KBM-7 (cell line): Measurements from ENCODE around the gene DOCK2.

Experiments used
- DNase-seq: peaks from one replicate; pipeline ENCODE4 v3.0.0-alpha.2; 2015
- in situ Hi-C: fragments of 300-500 bp; cut with MboI; formaldehyde crosslinking; loops from 2 replicates; pipeline ENCODE4 v1.14.3; 2020; ENCODE audit warnings: low sequenced_read_pairs, low pct_unique_long_range_greater_than_20kb, mixed read lengths

Gene DOCK2

DNA sequence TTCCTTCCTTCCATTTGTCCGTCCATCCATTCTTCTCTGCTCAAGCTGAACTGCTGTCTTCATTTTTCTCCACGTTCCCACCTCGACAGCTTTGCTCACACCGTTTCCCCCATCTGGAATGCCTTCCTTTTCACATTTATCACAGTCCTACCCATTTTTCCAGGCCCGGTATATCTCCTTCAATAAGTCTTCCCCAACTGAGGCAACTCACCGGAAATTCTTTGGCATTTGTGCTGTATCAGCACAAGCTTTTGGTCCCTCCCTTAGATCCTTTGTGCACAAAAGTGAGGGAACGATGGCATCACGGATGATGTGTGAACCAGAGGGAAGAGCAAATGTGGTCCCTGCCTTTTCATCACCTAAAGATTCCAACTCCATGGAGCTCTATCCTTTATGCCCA, 388.8 kb downstream of the DOCK2 start:
- in situ Hi-C loops: no loop called here
- DNase-seq: no peak

DNA sequence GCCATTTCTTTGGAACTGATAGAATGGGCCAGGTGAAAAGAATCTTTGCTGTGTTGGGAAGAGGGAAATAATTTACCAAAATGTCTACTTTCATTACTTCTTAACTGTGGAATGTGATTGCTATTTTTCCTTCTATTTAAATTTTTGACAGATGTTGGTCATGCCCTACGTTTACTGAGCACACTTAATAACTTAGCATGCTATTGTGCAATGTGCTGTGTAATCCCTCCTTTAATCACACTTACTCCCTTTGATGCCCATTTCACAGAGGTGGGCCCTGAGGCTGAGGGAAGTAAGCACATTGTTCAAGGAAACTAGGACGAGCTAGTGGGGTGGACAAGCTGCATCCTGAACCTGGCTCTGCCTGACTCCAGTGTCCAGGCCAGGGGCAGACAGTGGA, 391.0 kb downstream of the DOCK2 start:
- in situ Hi-C loops: no loop called here
- no peak for DNase-seq

DNA sequence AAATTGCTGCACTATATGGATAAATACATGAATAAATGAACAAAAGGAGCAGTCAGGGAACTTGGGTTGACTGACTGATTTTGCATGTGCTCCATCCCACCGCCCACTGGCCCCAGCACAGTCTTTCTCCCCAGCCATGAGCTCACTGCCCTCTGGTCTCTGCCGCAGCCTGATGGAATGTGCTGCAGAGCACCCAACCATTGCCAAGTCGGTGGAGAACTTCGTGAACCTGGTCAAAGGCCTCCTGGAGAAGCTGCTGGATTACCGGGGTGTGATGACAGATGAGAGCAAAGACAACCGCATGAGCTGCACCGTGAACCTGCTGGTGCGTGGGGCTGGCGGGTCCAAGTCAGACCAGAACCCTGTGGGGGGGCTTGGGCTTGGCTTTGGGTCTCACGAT, 397.2 kb downstream of the DOCK2 start:
- no peak for DNase-seq
- in situ Hi-C loops: no loop called here

DNA sequence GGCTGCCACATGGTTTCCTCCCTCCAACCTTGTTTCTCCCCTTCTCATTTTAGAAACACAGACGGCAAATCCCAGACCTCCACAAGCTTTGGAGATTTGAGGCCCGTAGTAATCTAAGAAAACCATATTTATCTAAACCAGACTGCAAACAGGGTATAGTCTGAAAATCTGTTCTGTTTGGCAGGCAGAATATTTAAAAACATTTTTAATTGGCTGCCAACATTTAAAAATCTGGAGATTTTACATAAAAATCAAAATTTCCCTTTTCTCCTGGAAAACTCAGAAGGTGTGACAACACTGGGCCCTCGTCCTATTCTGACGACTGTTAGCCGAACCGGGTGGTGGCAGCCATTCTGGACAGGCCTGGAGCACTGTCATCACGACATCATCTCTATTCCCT, 401.2 kb downstream of the DOCK2 start:
- in situ Hi-C loops: no loop called here
- DNase-seq: no peak

DNA sequence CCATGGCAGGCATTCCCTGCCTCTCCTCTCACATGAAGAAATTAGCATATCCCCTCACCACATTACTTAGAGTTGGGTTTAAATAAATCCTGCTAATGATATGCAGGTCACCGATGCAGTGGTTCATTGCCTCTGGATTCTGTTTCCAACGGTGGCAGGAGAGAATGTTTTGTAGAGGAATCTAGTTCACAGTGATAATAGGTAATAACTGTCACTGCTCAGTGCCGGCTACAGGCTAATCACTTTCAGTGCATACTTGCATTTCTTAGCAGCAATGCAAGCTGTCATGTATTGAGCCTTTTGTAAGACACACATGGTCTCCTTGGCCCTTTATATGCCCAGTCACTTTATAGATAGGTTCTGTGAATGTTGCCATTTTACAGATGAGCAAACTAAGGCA, 402.8 kb downstream of the DOCK2 start:
- in situ Hi-C loops: no loop called here
- DNase-seq: no peak

DNA sequence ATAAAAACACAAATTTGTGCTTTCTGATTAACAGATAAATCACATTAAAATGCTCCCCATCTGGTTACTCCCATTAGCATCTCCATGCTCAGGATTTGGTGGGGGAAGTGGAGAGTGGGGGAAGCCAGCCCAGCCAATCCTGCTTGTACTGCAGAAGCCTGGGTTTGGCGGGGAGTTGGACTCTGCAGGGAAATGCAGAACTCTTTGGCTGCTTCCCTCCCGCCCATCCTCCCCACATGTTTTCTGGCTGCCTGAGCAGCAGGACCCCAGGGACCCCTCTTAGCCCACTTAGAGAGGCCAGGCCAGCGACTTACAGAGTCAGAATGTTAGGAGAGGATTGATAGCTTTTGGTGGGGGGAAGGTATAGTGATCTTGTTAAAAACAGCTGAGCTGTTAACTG, 409.2 kb downstream of the DOCK2 start:
- in situ Hi-C loops: no loop called here
- DNase-seq: no peak

DNA sequence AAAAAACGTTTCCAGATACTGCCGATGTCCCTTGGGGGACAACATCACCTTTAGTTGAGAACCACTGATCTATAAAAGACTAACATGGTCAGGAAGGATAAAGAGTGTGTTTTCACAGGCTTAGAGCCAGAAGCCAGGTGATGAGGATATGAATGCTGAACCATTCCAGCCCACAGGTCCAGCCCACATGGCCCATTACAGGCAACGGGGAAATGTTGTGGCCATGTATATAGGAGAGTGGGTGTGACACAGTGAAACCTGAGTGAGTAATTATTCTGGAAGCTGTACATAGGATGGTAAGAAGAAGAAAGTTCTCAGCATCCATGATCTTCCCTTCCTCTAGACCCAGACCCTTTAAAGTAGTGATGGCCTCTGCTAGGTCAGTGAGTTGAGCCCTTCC, 412.6 kb downstream of the DOCK2 start:
- no peak for DNase-seq
- in situ Hi-C loops: no loop called here

DNA sequence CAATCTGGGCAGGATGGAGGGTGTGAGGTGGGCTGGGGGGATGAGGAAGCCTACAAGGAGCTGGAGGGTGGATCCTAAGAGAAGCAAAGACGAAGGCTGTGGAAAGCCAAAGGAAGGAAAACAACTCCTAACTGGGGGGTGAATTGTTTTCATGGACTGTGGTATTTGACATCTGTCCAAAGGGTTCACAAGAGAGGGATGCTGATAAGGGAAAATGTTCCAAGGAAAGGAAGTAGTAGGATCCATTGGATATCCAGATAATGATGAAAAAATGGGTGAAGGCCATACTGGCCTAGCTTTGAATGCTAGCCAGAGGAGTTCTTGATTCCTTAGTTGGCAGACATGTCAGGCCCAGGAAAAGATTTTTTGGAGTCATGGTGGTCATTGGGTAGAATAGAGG, 416.8 kb downstream of the DOCK2 start:
- in situ Hi-C loops: no loop called here

DNA sequence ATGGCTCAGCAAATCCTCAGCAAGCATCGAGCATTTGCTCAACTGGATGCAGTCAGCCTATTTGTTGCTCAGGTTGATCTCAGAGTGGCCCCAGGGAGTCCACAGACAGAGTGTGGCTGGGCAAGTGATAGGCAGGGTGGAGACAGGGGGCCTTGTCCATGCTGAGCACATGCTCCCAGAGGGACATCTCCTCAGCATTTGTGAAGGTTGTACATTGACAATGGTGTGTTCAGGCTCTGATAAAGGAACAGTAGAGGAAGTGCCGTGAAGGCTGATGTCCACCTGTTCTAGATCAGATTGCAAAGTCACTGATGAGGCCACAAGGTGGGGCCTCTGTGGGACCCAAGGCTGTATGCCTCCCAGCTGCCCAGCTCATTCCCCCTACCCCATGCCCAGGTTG, 418.5 kb downstream of the DOCK2 start:
- DNase-seq: no peak
- in situ Hi-C loops: no loop called here

More for the DNA sequence above, 416.8 kb downstream of the DOCK2 start:
- DNase-seq: no peak

DNA sequence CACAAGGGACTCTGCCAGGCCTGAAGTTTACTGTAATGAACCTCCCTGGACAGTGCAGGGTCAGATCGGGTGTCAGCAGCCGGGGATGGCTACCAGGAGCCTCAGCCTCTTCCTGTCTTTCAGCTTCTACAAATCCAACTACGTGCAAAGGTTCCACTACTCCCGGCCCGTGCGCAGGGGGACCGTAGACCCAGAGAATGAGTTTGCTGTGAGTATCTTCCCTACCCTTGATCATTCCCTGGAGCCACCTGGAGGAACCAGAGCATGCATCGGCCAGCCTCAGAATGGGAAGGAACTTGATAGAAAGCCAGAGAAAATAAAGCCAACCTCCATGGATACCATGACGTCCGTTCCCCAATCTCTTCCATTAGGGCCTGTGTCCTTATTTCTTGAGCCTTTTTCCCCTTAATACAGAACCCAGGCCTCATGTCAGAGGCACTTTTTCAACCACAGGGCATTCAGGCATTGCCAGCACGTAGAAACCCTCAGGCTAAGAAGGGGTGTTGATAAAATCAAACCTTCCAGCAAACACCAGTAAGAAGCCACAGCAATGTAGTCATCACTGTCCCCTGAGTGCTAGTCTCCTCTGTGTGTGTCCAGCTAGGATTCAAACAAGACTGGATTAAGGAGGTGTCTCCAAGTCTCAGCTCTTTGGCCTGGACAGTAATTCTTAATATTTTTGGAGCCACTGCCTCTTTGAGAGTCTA, 419.6 kb downstream of the DOCK2 start:
- DNase-seq: no peak
- in situ Hi-C loops: no loop called here

DNA sequence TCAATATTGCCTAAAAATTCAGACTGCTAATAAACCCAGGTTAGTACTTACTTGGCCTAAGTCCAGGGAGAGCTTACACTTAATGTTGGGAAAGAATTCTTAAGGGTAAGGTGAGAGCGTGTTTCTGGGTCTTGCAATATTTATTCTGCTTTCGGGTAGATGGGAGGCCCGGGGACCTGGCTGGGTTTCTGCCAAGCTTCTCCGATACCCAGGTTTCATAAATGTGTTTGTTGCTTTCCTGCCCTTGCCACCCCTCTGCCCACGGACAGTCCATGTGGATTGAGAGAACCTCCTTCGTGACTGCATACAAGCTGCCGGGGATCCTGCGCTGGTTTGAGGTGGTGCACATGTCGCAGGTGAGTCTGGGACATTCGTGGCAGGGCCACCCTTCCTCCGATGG, 420.2 kb downstream of the DOCK2 start:
- no peak for DNase-seq
- in situ Hi-C loops: no loop called here

DNA sequence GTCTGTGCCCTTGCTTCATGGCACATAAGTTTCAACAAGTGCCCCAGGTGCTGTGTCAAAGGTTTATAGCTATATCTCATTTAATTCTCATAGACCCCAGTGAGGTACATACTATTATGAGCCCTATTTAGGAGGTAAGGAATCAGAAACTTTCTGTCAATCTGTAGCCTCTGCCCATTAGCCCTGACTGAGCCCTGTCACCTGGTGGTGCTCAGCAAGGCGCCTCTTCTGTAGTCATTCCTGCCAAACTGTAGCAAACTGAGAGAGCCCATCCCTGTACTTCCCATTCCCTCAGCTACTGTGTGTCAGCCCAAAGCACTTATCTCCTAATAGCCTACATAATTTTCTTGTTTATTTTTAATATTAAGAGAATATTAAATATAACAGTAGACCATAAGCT, 422.1 kb downstream of the DOCK2 start:
- in situ Hi-C loops: no loop called here

DNA sequence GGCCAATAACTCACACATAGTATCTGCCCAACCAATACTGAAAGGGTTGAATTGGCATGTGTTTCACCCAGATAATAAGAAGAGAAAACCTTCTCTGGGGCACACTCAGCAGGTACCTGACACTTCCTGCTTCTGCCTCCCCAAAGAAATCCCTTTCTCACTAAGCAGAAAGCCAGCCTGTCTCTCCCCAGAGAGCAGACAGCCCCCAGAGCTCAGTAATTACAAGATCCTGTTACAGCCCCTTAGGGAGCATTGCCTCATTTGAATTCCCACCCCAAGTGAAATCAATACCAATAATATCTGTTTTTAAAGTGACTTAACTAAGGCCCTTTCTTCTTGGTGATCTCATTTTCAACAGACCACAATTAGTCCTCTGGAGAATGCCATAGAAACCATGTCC, 430.1 kb downstream of the DOCK2 start:
- no peak for DNase-seq
- in situ Hi-C loops: no loop called here

More for the DNA sequence above, 422.1 kb downstream of the DOCK2 start:
- no peak for DNase-seq

DNA sequence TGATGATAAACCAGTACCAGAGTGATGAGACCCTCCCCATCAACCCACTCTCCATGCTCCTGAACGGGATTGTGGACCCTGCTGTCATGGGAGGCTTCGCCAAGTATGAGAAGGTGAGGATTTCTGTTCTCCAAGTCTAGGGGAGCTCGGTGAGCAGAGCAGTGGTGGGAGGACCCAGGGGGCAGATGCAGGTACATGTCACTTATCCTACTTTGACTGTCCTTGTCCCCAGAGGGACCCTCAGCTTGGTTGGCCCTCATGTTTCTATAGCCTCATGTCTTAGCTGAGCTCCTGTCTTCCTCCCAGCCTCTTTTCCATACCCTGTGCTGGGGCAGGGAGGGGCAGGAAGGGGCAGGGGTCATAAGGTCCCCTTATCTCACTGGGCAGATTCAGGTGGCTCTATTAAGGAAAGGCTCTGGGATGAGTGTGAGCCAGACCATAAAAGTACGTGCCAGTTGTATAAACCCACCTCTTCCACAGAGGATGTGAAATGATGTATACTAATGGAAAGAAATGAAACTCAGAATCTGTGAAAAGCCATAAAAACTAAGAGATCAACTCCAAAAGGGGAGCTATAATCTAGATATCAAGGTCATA, 430.6 kb downstream of the DOCK2 start:
- DNase-seq: no peak
- in situ Hi-C loops: no loop called here

DNA sequence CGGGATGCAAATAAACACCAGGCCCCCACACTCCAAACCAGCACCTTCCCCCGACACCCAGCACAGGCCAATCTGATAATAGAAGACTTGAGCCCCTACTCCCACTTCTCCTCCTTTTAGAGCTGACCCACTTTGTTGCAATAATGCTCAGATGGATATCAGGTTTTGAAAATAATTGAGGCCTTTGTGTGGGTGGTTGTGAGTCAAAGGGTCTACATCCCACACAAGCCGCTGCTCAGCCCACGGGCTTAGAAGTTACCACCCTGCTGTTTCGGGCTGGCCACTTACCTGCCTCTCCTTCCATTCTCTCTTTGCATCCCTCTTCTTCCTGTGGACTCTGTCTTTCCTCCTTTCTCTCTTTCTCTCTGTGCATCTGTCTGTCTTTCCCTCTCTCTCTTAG, 432.4 kb downstream of the DOCK2 start:
- in situ Hi-C loops: no loop called here
- no peak for DNase-seq

DNA sequence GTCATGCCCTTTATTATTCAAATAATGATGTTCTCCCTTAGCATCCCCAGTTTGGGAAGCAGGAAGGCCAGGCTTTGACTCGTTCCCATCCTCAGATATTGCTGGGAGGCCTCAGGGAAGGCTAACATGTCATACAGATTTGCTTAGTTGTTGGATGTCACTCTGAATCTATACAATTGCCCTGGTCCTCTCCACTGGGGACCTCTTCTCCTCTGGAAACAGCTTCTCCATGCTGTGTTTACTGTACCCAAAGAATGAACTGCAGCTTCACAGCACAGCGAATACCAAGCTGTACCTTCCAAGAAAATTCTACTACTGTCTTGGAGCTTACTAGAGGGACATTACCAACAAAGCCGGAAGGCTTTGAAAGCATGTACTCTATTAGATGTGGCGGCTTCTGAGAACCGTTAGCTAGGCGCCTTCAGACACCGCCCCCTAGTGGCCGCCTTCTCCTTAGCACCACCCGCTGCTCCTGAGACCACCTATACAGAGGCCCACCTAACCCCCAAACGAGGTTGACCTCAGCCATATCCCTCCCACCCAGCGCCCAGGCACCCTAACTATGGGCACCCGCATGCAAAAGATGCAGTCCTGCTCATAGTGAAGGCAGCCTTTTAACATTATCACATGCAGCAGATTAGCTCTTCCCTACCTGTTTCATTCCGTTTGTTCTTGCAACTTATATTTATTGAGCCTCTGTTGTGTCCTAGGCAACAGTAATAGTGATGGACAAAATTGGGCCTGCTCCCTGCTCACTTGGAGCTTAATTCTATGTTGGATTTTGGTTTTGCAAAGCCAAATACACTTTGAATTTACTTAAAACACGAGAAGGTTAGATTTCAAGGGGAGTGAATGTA, 433.7 kb downstream of the DOCK2 start:
- in situ Hi-C loops: no loop called here
- DNase-seq: no peak

DNA sequence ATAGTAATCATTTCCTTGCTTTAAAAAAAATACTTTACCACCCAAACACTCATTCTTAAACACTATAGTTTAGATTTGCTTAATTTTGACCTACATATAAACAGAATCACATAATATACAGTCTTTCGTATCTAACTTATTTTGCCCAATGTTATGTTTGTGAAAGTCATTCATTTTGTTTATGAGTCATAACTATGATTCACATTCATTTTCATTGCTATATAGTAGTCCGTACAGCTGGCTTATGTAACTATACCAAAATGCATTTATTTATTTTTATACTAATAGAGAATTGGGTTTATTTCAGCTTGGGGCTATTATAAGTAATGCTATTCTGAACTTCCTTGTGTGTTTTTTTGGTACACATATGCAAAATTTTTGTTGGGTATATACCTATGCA, 434.7 kb downstream of the DOCK2 start:
- in situ Hi-C loops: no loop called here
- no peak for DNase-seq

DNA sequence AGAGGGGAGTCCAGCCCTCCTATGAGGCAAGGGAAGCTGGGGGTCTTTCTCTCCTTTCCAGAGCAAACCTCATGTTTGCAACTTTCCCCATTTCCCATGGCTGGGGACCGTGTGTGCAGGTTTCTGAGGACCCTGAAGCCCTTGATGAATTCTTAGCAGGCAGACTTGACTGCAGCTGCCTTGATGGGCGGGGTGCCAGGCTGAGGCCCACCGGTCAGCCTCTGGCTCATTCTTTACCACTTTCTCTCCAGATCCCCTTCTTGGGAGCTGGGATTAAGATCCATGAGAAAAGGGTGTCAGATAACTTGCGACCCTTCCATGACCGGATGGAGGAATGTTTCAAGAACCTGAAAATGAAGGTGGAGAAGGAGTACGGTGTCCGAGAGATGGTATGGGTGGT, 438.6 kb downstream of the DOCK2 start:
- in situ Hi-C loops: no loop called here
- DNase-seq: no peak

DNA sequence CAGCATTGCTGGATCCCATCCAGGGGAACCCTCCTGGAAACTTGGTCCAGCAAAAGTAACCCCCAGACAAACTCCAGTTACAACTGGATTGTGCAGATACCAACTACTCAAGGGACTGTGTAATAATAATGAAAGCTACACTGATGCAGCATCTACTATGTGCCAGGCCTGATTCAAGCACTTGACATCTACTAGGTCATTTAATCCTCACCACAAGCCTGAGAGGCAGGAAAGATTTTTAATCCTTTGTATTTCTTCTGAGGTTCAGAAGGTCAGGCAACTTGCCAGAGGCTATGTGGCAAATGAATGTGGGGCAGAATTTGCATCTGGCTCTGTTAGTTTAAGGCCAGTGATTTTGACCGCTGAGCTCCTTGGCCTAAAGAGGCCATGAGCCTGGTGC, 439.1 kb downstream of the DOCK2 start:
- DNase-seq: no peak
- in situ Hi-C loops: no loop called here

DNA sequence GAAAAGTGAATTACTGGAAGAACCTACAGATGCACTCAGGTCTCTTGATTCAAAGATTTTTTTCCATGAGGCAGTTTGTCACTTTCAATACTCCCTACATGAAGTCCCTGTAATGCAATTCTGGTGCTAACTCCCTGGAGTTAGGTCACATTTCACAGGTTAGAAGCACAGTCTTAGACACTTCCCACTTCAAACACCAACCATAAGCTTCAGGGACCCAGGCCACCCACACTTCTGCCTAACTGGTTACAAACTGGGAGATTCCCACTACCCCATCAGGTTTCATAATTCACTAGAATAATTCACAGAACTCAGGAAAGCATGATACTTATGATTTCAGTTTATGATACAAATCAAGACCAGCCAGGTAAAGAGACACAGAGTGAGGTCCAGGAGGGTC, 439.7 kb downstream of the DOCK2 start:
- in situ Hi-C loops: no loop called here
- no peak for DNase-seq
